Measurements from ENCODE around the gene SEMA5A.

The SEMA5A gene

DNA sequence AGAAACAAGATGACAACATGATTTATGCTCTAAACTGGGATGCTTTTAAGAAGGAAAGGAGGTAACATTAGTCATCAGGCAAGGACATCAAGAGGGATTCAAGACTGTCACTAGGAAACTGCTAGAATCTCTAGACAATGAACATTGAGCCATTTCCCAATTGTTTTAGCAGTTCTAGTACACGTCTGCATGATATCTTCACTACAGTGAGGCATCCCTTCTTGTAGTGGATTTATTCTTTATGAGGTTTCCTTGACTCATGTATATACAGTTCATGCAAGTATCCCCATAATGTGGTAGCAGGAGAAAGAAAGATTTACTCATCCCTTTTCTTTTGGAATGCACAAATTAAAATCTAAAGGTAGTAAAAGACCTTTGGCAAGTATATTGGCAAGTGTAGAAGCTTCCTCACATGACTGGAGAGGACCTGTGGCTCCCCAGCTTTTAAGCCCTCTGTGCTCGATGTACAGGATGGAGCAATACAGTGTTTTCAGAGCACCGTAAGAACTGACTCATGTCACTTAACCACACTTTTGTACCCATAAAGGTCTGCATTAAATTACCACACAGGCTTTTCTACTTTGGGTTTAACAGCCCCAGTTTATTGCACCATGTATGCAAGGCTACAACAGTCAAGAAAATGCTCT lies 335.9 kb downstream of the SEMA5A start:
- in situ Hi-C loops (cut with MboI; ENCODE audit: low pct_unique_long_range_greater_than_20kb, low sequenced_read_pairs): loop anchor here (25.0 kb wide), 1 partner anchor 1273 kb away; no protein-coding TSS in a partner anchor
- no peak for DNase-seq

DNA sequence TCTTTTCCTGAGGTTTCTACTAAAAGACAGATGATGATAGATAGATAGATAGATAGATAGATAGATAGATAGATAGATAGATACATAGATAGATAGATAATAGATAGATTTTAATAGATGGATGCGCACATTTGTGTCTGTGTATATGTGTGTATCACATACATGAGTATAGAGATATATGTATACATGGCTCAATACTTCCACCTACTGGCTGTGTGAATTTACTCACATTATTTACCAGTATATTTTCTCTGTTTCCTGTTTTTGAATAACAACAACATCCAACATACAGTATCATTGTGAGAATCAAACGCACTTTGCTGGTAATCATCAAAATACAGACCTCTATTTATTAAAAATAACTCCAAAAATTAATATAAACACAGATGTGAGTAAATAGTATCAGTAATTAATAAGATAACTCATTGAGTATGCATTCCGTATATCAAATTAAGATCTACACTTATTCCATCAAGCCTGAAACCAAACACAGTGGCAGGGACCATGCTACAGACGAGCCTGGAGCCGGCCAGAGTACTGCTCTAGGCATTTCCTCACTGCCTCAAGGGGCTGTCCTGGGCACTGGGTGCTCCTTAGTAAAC lies 338.0 kb downstream of the SEMA5A start:
- peak; percentile 53 for DNase-seq
- in situ Hi-C loops (cut with MboI; ENCODE audit: low pct_unique_long_range_greater_than_20kb, low sequenced_read_pairs): loop anchor here (25.0 kb wide), 1 partner anchor 1271 kb away; no protein-coding TSS in a partner anchor

- in situ Hi-C loops (cut with MboI; ENCODE audit: low pct_unique_long_range_greater_than_20kb, low sequenced_read_pairs): loop anchor here (25.0 kb wide), 1 partner anchor 1265 kb away; no protein-coding TSS in a partner anchor
- no peak for DNase-seq
Measured at GRCh38 chr5:9202636-9203035, 343.2 kb downstream of the SEMA5A start.

DNA sequence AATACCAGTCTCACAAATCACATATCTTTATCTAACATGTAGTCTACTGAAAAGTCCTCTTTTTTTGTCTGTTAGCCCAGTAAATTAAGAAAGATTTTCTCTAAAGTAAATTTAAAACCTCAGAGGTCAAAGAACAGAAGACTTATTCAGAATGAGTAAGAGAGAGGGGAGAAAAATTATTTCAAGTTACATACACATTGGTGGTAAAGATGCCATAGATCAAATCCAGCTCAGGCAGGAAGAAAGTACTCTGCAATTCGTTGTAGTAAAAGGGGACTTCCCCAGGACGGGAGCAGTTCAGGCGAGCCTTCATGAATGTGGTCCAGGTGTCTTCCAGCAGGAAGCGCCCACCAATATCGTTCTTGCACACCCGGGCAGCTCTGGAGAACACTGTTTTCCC lies 344.1 kb downstream of the SEMA5A start:
- in situ Hi-C loops (cut with MboI; ENCODE audit: low pct_unique_long_range_greater_than_20kb, low sequenced_read_pairs): loop anchor here (25.0 kb wide), 1 partner anchor 1264 kb away; no protein-coding TSS in a partner anchor
- DNase-seq: no peak

- DNase-seq: no peak
- in situ Hi-C loops (cut with MboI; ENCODE audit: low pct_unique_long_range_greater_than_20kb, low sequenced_read_pairs): loop anchor here (25.0 kb wide), 1 partner anchor 1264 kb away; no protein-coding TSS in a partner anchor
Measured at GRCh38 chr5:9201011-9201410, 344.9 kb downstream of the SEMA5A start.

- in situ Hi-C loops (cut with MboI; ENCODE audit: low pct_unique_long_range_greater_than_20kb, low sequenced_read_pairs): no loop called here
- DNase-seq: no peak
Measured at GRCh38 chr5:9198394-9198793, 347.5 kb downstream of the SEMA5A start.

- no peak for DNase-seq
- in situ Hi-C loops (cut with MboI; ENCODE audit: low pct_unique_long_range_greater_than_20kb, low sequenced_read_pairs): no loop called here
Measured at GRCh38 chr5:9197881-9198260, 348.0 kb downstream of the SEMA5A start.

DNA sequence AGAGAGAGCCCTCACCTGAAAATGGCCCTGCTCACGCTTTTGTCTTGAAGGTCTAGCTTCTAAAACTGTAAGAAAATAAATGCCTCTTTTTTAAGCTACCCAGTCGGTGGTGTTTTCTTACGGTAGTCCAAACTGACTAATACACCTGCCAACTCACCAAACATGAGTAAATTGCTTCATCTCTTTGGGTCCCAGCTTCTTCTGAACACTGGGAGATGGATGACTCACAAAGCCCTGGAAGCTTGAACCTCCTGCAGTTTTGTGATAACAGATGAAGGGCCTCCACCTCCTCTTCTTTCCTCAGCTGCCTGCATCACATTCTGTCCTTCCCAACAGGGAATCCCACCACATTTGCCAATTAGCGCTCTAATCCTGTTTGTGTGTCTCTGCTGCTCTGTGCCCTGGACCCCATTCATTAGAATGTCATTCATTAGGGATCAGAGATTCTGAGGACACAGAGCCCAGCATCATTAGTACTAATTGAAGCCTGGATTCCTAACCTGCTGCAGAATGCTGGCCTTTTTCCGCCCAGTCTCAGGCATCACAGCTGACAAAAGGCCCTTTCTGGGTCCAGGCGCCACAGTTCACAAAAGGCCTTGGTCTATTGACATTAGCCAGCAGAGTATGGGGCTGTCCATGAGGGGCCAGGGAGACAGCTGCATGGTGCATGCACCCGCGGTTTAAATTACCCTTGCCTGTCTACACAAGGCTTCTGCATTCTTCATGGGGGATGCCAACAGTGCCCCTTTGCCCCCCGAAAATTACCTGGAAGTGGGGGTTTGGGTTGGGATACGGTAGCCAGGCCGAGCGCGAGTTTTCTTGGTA lies 349.3 kb downstream of the SEMA5A start:
- in situ Hi-C loops (cut with MboI; ENCODE audit: low pct_unique_long_range_greater_than_20kb, low sequenced_read_pairs): no loop called here
- DNase-seq: no peak

DNA sequence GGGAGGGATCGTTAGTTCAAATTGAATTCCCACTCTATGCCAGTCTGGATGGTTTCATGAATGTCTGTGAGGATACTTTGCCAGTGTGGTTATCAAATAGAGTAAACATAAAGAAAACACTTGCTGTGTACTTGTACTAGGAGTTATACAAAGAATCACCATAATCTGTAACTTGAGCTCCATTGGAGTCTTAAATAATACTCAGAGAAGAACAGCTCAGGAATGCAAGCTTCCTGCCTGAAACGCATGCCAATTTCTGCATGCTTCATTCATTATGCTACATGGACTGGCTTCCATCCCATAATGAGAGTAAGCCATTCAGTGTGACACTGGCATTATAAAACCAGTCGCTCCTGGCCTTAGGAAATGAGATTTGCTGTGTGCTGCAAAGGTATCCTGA lies 351.4 kb downstream of the SEMA5A start:
- no peak for DNase-seq
- in situ Hi-C loops (cut with MboI; ENCODE audit: low pct_unique_long_range_greater_than_20kb, low sequenced_read_pairs): no loop called here

GRCh38 chr5:9192266-9192665 lies 353.6 kb downstream of the SEMA5A start:
- DNase-seq: no peak
- in situ Hi-C loops (cut with MboI; ENCODE audit: low pct_unique_long_range_greater_than_20kb, low sequenced_read_pairs): no loop called here

DNA sequence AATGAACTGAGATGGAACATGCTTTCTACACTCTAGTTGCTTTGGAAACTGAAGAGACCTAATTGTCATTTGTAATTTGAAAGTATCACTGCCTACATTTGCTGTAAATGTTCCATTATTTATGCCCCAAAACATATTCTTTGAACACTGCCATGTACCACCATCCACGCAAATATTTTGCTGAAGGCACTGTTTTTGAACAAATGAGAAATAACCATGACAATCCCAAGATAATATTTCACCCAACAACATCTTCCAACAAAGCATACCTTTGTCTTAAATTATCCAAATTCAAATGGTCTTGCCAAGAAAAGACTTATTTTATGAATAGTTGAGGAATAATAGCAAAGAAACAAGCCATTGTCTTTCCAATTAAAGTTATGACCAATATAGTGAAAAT lies 356.2 kb downstream of the SEMA5A start:
- in situ Hi-C loops (cut with MboI; ENCODE audit: low pct_unique_long_range_greater_than_20kb, low sequenced_read_pairs): no loop called here
- no peak for DNase-seq

DNA sequence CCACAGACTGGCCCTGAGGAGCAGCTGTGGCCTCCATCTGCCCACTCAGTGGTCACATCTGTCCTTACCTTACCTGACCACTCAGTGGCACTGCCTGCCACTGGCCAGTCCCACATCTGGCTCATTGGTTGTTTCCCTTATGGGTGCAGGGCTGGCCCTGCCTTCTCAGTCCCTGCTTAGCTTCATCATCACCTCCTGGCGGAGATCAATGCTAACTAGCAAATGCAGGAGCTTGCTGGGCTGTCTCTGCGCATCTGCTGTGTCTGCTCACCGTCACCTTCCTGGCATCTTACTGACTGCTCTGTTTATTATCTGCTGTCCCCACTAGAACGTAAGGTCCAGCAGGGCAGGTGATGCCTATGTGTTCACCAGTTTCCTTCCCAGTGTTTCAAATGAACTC lies 356.9 kb downstream of the SEMA5A start:
- DNase-seq: no peak
- in situ Hi-C loops (cut with MboI; ENCODE audit: low pct_unique_long_range_greater_than_20kb, low sequenced_read_pairs): no loop called here

DNA sequence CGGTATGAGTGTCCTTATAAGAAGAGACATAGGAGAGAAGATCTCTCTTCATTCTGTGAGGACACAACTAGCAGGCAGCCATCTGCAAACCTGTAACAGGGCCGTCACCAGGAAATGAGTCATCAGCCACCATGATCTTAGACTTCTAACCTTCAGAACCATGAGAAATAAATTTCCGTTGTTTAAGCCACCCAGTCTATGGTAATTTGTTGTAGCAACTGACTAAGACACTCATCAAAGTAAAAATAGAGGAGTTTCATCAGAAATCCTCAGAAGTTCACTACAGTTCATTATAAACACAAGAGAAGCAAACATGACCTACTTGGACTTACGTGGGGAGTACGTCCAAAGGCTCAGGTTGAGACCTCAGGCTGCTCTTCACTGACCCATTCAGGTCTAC lies 357.7 kb downstream of the SEMA5A start:
- in situ Hi-C loops (cut with MboI; ENCODE audit: low pct_unique_long_range_greater_than_20kb, low sequenced_read_pairs): no loop called here
- DNase-seq: no peak

DNA sequence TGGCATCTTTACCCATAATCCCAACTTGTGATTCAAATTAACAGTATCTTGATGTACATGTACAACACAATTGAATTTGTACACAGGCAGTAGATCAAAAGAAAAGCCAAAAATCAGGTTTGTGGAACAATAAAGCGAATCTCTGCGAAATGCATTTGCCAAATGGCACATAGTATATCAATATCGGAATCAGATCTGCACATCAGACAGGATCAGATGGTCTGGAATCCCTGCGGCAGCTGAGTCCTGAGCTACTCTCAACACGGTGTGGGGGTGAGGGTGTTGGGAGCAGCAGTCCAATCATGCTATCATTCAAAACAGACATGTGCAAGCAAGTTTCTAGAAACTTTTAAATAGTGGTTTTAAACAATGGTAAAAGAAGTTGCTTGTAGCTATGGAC lies 358.3 kb downstream of the SEMA5A start:
- DNase-seq: no peak
- in situ Hi-C loops (cut with MboI; ENCODE audit: low pct_unique_long_range_greater_than_20kb, low sequenced_read_pairs): no loop called here

GRCh38 chr5:9186069-9186468 lies 359.8 kb downstream of the SEMA5A start:
- in situ Hi-C loops (cut with MboI; ENCODE audit: low pct_unique_long_range_greater_than_20kb, low sequenced_read_pairs): no loop called here
- DNase-seq: no peak

DNA sequence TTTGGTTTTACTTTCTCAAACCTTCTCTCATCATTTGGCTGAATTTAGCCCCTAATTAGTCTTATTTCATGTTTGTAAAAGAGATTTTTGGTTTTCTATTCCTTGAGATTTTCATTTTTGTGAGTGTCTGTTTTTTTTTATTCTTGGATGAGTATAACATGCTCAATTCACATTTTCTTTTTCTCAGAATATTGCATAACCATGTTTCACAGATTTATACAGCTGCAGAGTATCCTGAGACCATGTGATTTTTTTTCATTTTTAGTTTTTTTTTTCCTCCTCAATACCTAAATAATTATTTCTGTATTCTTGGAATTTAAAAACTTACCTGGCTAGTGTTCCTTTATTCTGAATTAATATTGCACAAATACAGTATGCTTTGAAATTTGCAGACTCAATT lies 361.9 kb downstream of the SEMA5A start:
- DNase-seq: no peak
- in situ Hi-C loops (cut with MboI; ENCODE audit: low pct_unique_long_range_greater_than_20kb, low sequenced_read_pairs): no loop called here

DNA sequence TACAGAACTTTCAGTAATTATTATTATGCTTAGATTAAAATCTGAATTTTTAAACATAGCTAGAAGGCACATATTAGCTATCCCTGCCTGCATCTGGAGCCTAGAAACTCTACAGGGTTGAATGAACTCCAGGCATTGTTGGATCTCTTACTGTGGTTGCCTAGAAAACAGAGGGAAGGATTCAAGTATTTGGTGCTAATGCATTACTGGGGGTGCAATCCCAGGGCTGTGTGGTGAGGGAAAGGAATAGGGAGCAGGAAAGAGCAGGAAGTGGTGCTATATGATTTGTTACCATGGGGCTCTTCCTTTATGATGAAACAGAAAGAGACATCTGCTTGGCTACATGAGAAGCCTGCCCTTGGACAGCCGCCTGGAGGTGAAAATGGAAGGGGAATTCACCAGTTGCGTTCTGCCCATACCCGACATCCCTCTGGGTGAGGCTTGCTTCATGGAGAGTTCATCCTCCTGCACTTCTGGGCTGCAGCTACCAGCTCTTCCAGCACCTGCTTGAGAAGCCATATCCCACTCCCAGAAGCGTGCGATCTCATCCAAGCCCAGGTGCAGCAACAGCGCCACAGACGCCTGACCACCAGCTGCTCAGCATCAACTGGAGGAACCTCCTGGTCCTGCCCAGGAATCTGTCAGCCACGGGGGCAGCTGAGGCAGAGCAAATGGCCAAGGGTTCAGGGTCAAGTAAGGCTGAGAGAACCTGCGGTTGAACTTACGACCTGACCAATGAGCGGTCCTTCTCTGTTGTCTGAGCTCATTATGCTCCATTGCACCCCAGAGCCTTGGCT lies 362.8 kb downstream of the SEMA5A start:
- in situ Hi-C loops (cut with MboI; ENCODE audit: low pct_unique_long_range_greater_than_20kb, low sequenced_read_pairs): no loop called here
- DNase-seq: no peak

DNA sequence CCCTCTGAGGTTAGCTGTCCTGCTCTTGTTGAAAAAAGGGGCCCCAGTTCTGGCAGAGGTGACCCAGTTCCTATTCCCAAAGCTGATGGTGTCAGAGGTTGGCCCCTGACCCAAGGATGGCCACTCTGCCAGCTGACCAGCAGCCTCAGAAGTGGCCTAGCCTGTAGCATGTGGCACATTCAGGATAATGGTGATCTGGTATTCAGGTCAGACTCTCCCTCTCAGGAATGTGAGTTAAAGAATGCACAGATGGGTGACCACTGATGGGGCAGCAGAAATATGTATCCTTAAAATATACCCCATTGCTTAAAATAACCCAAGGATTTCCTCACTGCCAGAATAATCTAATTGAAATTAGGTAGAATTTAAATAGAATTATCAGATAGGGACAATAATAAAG lies 369.2 kb downstream of the SEMA5A start:
- in situ Hi-C loops (cut with MboI; ENCODE audit: low pct_unique_long_range_greater_than_20kb, low sequenced_read_pairs): no loop called here
- DNase-seq: no peak

DNA sequence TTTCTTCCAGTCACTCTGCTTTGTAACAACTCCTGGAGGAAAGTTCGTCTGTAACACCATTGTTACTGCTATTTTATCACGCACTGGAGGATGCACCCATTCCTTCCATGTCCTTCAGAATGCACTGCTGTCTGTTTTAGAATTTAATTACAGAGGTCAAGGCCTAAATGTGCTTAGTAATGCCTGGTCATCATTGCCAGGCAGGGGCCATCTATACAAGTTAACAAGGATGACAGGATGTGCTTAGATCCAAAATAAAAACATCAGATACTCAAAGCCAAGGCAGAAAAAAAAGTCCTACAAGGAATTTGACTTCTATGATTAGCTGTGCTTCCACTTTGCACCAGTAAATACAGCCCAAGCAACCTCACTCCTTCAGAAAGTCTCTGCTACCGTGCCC lies 371.4 kb downstream of the SEMA5A start:
- DNase-seq: no peak
- in situ Hi-C loops (cut with MboI; ENCODE audit: low pct_unique_long_range_greater_than_20kb, low sequenced_read_pairs): no loop called here

Data from KBM-7 (cell line).